Activated CD4-positive, alpha-beta memory T cell treated with anti-CD3 and anti-CD28 coated beads for 36 hours (primary cell): Measurements from ENCODE around the gene METTL16. TPM values are rescaled to one million over a fixed set of nuclear protein-coding genes. Genes with fewer than 3 reads are reported as not detected.
"Not testable (repeated sequence)": the region's sequence is repeated elsewhere in the genome, so short reads cannot be mapped to it uniquely, and the experiment has no call there.

ENCODE experiments used
- CTCF ChIA-PET: fragments of 350-600 bp; sonication (Branson Sonifier 250); formaldehyde crosslinking; loops from one replicate; lab custom pipeline; 2021; ENCODE audit warnings: antibody characterized with exemption, inconsistent platforms; lab: Charles Lee
- POLR2A ChIA-PET: fragments of 350-600 bp; sonication (Branson Sonifier 250); formaldehyde crosslinking; loops from one replicate; lab custom pipeline; 2021; ENCODE audit warnings: antibody characterized with exemption; lab: Charles Lee
- DNase-seq: peaks from one replicate; pipeline ENCODE4 v3.0.0-alpha.2; 2020
- H3K27ac Mint-ChIP-seq: one replicate; pipeline ENCODE4 v1.8.0; 2021; ENCODE audit warnings: mixed read lengths
- H3K27me3 Mint-ChIP-seq: one replicate; pipeline ENCODE4 v1.8.0; 2021; ENCODE audit warnings: mixed read lengths
- H3K36me3 Mint-ChIP-seq: one replicate; pipeline ENCODE4 v1.8.0; 2021; ENCODE audit warnings: mixed read lengths
- H3K4me1 Mint-ChIP-seq: one replicate; pipeline ENCODE4 v1.8.0; 2021; ENCODE audit warnings: low read depth, mixed read lengths
- H3K4me3 Mint-ChIP-seq: one replicate; pipeline ENCODE4 v1.8.0; 2021; ENCODE audit warnings: mild to moderate bottlenecking, mixed read lengths
- H3K9me3 Mint-ChIP-seq: one replicate; pipeline ENCODE4 v1.8.0; 2021; ENCODE audit warnings: mixed read lengths
- intact Hi-C: fragments of 100-400 bp; cut with micrococcal nuclease; formaldehyde crosslinking; loops from one replicate; pipeline ENCODE4 v1.15.1; 2023
- total RNA-seq, 2 experiments: library from RNA; stranded (reverse); gene quantifications; one replicate each; pipeline ENCODE4 v1.2.3, GENCODE V29; 2021

Gene METTL16
- total RNA-seq, 2 experiments from 2014 or later: 44.0 to 44.6 TPM

- H3K36me3 Mint-ChIP-seq: no peaks in the 10 kb centered on the region
- peaks cover 3% of the 10 kb centered on the region for H3K9me3 Mint-ChIP-seq
- intact Hi-C loops: no loop called here
- DNase-seq: no peak
- H3K27me3 Mint-ChIP-seq: no peaks in the 10 kb centered on the region
- CTCF ChIA-PET: interaction anchor here (1.6 kb wide), 1 partner anchor 150 kb away, joined by 4 read pairs; no protein-coding TSS in a partner anchor
- peaks cover 8% of the 10 kb centered on the region for H3K4me1 Mint-ChIP-seq
- H3K27ac Mint-ChIP-seq: no peak overlapping the region
- no peak overlapping the region for H3K4me3 Mint-ChIP-seq
- POLR2A ChIA-PET: no interaction called here
Measured at GRCh38 chr17:2532146-2532720, 20.5 kb upstream of the METTL16 start.

- intact Hi-C loops, H3K27ac Mint-ChIP-seq, H3K36me3 Mint-ChIP-seq, H3K4me1 Mint-ChIP-seq, H3K9me3 Mint-ChIP-seq, H3K27me3 Mint-ChIP-seq: not testable (repeated sequence)
- ChIA-PET POLR2A (interaction anchor here (0.9 kb wide), 1 partner anchor 20 kb away, joined by 4 read pairs; the partner anchor contains the start of gene METTL16), CTCF (interaction anchor here (1.6 kb wide), 1 partner anchor 149 kb away, joined by 4 read pairs; no protein-coding TSS in a partner anchor)
- peak; percentile 28 for DNase-seq
- peak overlapping the region; percentile 14 for H3K4me3 Mint-ChIP-seq
Measured at GRCh38 chr17:2531243-2531954, 19.7 kb upstream of the METTL16 start.

GRCh38 chr17:2521775-2522410 lies 10.2 kb upstream of the METTL16 start:
- intact Hi-C loops, H3K27ac Mint-ChIP-seq, H3K9me3 Mint-ChIP-seq, H3K36me3 Mint-ChIP-seq, POLR2A ChIA-PET, CTCF ChIA-PET, H3K4me3 Mint-ChIP-seq, H3K4me1 Mint-ChIP-seq, DNase-seq, H3K27me3 Mint-ChIP-seq: not testable (repeated sequence)

- H3K27ac Mint-ChIP-seq: no peak overlapping the region
- DNase-seq: no peak
- intact Hi-C loops: no loop called here
- no peaks in the 10 kb centered on the region for H3K9me3 Mint-ChIP-seq
- CTCF ChIA-PET: no interaction called here
- no peaks in the 10 kb centered on the region for H3K36me3 Mint-ChIP-seq
- no peaks in the 10 kb centered on the region for H3K4me1 Mint-ChIP-seq
- no peak overlapping the region for H3K4me3 Mint-ChIP-seq
- POLR2A ChIA-PET: no interaction called here
- H3K27me3 Mint-ChIP-seq: peaks cover 1% of the 10 kb centered on the region
Measured at GRCh38 chr17:2521257-2521656, 9.6 kb upstream of the METTL16 start.

- Mint-ChIP-seq H3K36me3 (no peaks in the 10 kb centered on the region), H3K27ac (no peak overlapping the region), H3K4me3 (no peak overlapping the region), H3K27me3 (peaks cover 1% of the 10 kb centered on the region), H3K4me1 (no peaks in the 10 kb centered on the region), H3K9me3 (no peaks in the 10 kb centered on the region)
- POLR2A ChIA-PET: no interaction called here
- intact Hi-C loops: no loop called here
- CTCF ChIA-PET: no interaction called here
- no peak for DNase-seq
Measured at GRCh38 chr17:2517539-2517938, 5.9 kb upstream of the METTL16 start.

GRCh38 chr17:2511138-2511461 lies 588 bp downstream of the METTL16 start:
- Mint-ChIP-seq H3K36me3 (no peaks in the 10 kb centered on the region), H3K4me3 (no peak overlapping the region), H3K9me3 (no peaks in the 10 kb centered on the region), H3K27me3 (no peaks in the 10 kb centered on the region), H3K4me1 (peaks cover 11% of the 10 kb centered on the region), H3K27ac (no peak overlapping the region)
- intact Hi-C loops: loop anchor here (2.0 kb wide), 3 partner anchors 50 to 110 kb away; partner anchors contain the start of genes MNT and PAFAH1B1
- CTCF ChIA-PET: interaction anchor here (0.9 to 3.3 kb wide), 3 partner anchors 81 to 129 kb away, joined by 3 to 13 read pairs (median 3); no protein-coding TSS in a partner anchor
- no peak for DNase-seq
- POLR2A ChIA-PET: interaction anchor here (0.9 to 2.5 kb wide), 9 partner anchors 19 to 213 kb away, joined by 3 to 18 read pairs (median 3); partner anchors contain the start of gene PAFAH1B1

GRCh38 chr17:2510559-2510958 lies 1.1 kb downstream of the METTL16 start:
- CTCF ChIA-PET: interaction anchor here (0.9 to 3.3 kb wide), 3 partner anchors 95 to 157 kb away, joined by 3 to 13 read pairs (median 3); no protein-coding TSS in a partner anchor
- Mint-ChIP-seq H3K4me1 (peaks cover 13% of the 10 kb centered on the region), H3K27ac (peak overlapping the region; percentile 44), H3K9me3 (no peaks in the 10 kb centered on the region), H3K36me3 (peaks cover 3% of the 10 kb centered on the region), H3K27me3 (no peaks in the 10 kb centered on the region), H3K4me3 (no peak overlapping the region)
- no peak for DNase-seq
- intact Hi-C loops: loop anchor here (2.0 kb wide), 3 partner anchors 50 to 110 kb away; partner anchors contain the start of genes MNT and PAFAH1B1
- POLR2A ChIA-PET: interaction anchor here (0.8 to 2.5 kb wide), 5 partner anchors 28 to 128 kb away, joined by 3 to 18 read pairs (median 3); partner anchors contain the start of gene PAFAH1B1

- POLR2A ChIA-PET: no interaction called here
- intact Hi-C loops: no loop called here
- no peak overlapping the region for H3K4me3 Mint-ChIP-seq
- peaks cover 20% of the 10 kb centered on the region for H3K4me1 Mint-ChIP-seq
- CTCF ChIA-PET: no interaction called here
- DNase-seq: no peak
- no peaks in the 10 kb centered on the region for H3K27me3 Mint-ChIP-seq
- no peak overlapping the region for H3K27ac Mint-ChIP-seq
- peaks cover 6% of the 10 kb centered on the region for H3K36me3 Mint-ChIP-seq
- no peaks in the 10 kb centered on the region for H3K9me3 Mint-ChIP-seq
Measured at GRCh38 chr17:2508035-2508434, 3.7 kb downstream of the METTL16 start.

GRCh38 chr17:2507015-2507414 lies 4.7 kb downstream of the METTL16 start:
- H3K4me3 Mint-ChIP-seq, H3K9me3 Mint-ChIP-seq, POLR2A ChIA-PET, CTCF ChIA-PET, DNase-seq, H3K27me3 Mint-ChIP-seq, H3K27ac Mint-ChIP-seq, intact Hi-C loops: not testable (repeated sequence)
- peaks cover 23% of the 10 kb centered on the region for H3K4me1 Mint-ChIP-seq
- H3K36me3 Mint-ChIP-seq: peaks cover 10% of the 10 kb centered on the region

GRCh38 chr17:2503627-2504026 lies 8.1 kb downstream of the METTL16 start:
- H3K4me1 Mint-ChIP-seq: peaks cover 20% of the 10 kb centered on the region
- intact Hi-C loops: no loop called here
- DNase-seq: no peak
- no peak overlapping the region for H3K27ac Mint-ChIP-seq
- H3K4me3 Mint-ChIP-seq: no peak overlapping the region
- ChIA-PET POLR2A (no interaction called here), CTCF (interaction anchor here (1.3 kb wide), 1 partner anchor 87 kb away, joined by 4 read pairs; no protein-coding TSS in a partner anchor)
- H3K36me3 Mint-ChIP-seq: peaks cover 18% of the 10 kb centered on the region
- H3K9me3 Mint-ChIP-seq: no peaks in the 10 kb centered on the region
- no peaks in the 10 kb centered on the region for H3K27me3 Mint-ChIP-seq

- intact Hi-C loops: no loop called here
- peaks cover 18% of the 10 kb centered on the region for H3K36me3 Mint-ChIP-seq
- ChIA-PET POLR2A (no interaction called here), CTCF (no interaction called here)
- no peaks in the 10 kb centered on the region for H3K27me3 Mint-ChIP-seq
- DNase-seq: no peak
- H3K4me1 Mint-ChIP-seq: peaks cover 15% of the 10 kb centered on the region
- H3K27ac Mint-ChIP-seq: no peak overlapping the region
- no peaks in the 10 kb centered on the region for H3K9me3 Mint-ChIP-seq
- no peak overlapping the region for H3K4me3 Mint-ChIP-seq
Measured at GRCh38 chr17:2502871-2503580, 8.7 kb downstream of the METTL16 start.
